Stimulated activated CD8-positive, alpha-beta memory T cell treated with anti-CD3 and anti-CD28 coated beads, Interleukin-15, amount 100 ng/mL, for 48 hours (primary cell): ENCODE measurements around the gene PROZ.

Experiments
- DNase-seq, 2 donors: peaks; one replicate each; pipeline ENCODE4 v3.0.0-alpha.2; 2020; ENCODE audit warnings: low read depth in 2 of 2

PROZ gene

DNA sequence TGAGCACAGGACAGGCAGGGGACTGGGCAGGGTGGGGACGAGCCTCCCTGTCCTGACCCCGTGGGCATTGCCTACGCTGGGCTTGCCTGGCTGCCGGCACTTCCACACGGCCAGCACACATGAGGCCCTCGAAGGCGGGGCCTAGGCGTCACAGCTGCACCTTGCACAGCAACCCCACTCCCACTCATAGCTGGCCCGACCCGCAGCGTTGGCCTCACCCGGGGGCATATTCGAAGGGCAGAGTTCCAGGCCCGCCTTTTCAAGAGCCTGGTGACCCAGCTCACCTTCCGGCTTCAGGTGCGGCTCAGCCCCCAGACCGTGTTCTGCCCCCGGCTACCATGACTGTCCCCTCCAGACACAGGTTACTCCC, 16.9 kb upstream of the PROZ start:
- no peak for DNase-seq

DNA sequence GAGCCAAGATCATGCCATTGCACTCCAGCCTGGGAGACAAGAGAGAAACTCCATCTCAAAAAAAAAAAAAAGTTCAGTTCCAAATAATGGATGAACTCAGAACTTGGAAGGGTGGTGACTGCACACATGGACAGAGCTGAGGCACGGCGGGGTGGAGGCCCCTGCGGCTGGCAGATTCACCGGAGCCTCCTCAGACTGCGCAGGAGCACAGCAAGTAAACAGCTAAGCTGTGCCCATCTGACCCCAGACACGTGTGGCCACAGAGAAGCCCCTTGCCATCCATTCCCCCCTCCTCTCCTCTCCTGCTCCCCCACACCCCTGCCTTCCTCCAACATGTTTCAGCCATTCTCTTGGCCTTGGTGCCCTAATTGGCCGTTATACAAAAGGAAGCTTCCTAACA, 15.6 kb upstream of the PROZ start:
- no peak for DNase-seq

DNA sequence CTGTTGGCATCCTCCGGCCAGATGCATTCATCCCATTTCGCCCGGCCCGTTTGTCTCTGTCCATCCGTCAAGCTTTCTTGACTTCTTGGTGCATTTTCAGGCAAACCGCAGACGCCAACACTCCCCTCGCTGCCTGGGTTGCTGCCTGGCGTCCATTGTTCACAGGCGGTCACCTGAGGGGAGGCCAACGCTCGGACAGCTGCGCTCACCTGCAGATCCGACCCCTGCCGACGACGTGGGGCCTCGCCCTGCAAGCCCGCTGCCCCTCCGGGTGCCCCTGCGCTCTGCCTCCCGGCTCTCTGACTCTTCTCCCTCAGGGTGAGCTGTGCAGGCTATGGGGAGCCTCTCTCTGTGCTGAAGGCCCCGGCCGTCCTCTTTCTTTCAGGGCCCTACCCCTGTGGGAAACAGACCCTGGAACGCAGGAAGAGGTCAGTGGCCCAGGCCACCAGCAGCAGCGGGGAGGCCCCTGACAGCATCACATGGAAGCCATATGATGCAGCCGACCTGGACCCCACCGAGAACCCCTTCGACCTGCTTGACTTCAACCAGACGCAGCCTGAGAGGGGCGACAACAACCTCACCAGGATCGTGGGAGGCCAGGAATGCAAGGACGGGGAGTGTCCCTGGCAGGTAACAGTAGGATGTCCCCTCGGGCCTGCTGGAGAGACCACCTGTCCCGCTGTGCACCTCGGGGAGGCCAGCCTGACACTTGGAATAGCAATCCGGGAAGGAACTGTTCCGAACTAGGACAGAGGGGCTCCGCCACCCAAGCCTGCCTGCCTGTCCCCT, 14.8 kb upstream of the PROZ start:
- DNase-seq = no peak

DNA sequence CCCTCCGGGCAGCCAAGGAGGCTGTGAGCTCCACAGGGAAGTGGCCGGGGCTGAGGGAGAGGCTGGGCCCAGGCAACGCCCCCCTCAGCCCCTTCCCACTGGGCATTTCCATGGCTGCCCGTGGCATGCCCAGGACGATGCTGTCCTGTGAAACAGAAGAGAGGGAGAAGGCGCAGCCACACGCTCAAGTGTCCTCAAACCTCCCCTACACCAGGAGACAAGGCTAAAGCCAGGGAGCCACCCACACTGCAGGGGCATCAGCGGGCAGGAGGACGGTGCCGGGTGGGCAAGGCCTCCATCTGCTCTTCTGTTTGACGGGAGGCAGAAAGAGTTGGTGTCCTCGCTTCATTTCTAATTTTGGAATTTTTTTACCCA, 14.2 kb upstream of the PROZ start:
- DNase-seq = no peak

DNA sequence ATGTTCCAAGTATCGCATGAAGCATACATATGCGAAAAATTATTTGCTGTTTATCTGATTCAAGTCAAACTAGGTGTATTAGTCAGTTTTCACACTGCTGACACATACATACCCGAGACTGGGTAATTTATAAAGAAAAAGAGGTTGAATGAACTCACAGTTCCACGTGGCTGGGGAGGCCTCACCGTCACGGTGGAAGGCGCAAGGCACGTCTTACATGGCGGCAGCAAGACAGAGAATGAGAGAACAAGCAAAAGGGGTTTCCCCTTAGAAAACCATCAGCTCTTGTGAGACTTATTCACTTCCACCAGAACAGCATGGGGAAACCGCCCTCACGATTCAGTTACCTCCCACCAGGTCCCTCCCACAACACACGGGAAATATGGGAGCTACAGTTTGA, 13.0 kb upstream of the PROZ start:
- DNase-seq = peak in 1 of 2 donors; percentile 64

DNA sequence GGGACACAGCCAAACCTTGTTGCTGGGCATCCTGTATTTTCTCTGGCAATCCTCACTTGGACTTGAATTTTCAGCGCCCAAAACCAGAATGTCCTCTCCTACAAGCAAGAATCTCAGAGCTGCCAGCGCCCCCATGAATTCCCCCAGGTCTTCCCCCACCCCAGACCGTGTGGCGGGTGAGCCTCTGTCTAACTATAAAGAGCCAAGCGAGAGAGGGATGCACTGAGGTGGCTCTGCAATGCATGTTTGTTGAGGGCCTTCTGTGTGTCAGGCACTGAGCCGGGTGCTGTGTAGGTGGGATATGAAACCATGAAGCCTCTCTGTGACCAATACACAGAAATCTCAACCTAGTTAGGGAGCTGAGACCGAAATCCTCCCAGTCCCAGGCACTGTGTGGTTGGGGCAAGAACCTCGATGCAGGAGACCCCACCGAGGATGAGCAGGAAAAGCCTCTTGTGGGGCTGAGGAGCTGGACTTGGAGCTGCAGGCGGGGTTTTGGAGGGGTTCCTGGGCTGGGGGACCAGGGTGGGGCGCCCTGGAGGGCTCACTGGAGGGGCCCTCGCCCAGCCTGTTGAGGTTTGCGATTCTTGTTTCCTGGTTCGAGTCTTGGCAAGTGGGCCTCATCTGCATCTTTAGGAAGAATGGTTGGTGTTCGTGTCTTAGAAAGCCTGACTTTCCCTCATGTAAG, 12.4 kb upstream of the PROZ start:
- DNase-seq = no peak

DNA sequence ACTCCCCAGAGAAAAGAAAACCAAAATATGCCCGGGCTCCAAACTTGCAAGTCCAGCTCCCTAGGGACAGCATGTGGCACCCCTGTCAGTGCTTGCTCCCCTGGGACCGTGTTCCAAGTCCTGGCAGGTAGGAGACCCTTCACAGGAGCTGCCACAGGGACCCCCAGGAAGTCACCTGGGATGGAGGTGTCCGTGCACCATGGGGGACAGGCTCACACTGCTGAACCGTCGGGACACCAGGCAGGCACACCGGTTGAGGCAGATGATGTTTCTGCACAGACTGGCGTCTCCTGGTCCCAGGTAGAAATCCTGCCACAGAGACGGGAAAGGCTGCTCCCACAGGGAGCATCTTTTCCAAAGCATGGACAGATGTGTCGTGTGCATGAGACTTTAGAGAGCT, 11.7 kb upstream of the PROZ start:
- DNase-seq = no peak

DNA sequence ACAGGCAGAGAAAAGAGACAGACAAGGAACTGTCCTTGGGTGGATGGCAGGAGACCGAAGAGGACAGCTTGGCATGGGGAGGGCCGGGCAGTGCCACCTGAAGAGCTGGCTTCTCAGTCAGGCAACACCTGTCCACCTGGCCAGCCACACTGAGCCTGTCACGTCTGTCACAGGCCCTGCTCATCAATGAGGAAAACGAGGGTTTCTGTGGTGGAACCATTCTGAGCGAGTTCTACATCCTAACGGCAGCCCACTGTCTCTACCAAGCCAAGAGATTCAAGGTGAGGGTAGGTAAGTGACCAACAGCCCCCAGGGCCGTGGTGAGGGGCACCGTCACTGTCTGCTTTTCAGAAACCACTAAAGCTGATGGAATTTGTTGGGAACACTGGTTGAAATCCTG, 11.2 kb upstream of the PROZ start:
- DNase-seq = no peak

DNA sequence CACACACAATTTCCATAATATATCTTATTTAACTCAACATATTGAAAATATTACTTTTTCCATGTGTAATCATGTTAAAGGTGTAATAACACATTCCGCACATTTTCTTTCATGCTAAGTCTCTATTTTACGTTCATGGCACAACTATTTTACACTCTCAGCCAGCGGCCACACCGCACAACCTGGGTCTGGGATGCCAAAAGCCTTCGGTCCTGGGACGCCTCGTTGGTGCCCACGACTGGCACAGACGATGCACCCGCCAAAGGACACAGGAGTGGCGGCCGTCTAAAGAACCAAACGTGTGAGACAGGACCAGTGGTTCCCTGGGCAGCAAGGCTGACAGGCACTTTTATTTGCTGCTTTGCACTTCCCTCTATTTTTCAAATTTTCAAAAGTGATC, 10.0 kb upstream of the PROZ start:
- DNase-seq = no peak

DNA sequence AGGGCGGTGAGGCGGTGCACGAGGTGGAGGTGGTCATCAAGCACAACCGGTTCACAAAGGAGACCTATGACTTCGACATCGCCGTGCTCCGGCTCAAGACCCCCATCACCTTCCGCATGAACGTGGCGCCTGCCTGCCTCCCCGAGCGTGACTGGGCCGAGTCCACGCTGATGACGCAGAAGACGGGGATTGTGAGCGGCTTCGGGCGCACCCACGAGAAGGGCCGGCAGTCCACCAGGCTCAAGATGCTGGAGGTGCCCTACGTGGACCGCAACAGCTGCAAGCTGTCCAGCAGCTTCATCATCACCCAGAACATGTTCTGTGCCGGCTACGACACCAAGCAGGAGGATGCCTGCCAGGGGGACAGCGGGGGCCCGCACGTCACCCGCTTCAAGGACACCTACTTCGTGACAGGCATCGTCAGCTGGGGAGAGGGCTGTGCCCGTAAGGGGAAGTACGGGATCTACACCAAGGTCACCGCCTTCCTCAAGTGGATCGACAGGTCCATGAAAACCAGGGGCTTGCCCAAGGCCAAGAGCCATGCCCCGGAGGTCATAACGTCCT, 9.4 kb upstream of the PROZ start:
- no peak for DNase-seq

DNA sequence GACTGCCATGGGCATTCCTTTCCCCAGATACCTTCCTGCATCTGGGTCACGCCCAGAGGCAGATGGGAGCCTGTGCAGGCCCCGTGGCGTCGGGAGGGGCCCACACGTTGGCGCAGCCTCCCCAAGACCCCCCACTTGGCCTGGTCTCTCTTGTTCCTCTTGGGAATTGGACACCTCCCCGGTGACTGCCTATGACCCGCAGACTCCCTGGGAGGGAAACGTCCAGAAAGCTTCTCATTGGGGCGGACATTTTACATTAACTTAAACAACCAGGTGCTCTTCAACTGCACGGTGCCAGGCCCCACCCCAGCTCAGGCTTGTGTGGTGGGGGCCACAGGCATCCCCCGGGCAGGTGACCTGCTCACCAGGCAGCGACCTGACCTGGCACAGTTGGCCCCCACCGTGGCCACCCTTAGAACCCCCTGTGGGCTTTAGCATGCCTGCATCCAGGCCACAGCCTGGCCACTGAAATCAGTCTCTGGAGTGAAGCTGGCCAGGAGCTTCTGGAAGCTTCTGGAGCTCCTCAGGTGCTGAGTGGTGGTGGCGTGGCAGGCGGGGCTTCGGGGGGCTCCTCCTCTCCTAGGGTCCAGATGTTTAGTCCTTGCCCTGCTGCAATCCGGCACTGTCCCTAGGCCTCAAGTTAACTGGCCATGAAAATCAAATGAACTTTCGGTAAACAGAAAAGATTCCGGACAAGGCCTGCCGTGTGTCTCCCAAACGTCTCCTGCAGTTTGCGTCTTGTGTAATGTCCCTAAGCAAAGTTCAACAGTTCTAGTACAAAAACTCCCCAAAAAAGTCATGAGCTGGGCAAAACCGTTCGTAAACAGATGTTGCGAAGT, 8.5 kb upstream of the PROZ start:
- no peak for DNase-seq

DNA sequence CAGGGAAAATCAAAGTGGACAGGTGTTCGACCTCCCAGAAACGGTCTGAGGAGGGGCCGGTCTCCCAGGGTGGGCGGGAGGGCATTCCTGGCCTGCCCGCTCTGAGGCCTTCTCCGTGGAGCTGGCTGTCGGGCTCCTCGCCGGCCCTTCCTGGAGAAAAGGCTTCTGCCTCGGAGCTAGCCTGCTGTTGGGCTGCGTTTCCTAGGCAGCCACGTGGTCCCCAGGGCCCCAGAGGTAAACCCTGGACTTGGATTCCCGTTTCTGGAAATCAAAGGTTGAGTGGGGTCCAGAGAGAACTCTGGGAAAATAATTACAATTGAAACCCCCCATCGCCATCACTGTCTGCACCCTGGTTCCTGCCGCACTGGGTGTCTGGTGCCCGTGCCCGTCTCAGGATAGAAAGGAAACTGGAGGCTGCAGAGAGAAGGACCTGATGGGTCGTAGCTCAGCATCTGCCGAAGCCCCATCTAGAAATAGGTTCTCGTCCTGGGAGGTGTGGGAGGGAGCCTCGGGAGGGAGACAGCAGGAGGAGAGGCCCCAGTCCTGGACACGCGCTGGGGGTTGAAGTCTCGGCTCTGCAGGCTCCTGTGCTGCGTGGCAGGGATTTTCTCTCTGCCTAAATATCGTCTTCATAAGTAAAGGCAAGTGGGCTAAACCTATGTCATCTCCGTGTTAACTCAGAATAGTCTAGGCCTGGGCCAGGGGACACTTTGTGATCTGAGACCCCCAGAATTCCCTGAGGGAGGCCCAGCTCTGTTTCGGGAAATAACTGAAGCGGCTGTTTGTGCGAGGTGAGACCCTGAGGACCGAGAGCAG, 7.7 kb upstream of the PROZ start:
- no peak for DNase-seq

DNA sequence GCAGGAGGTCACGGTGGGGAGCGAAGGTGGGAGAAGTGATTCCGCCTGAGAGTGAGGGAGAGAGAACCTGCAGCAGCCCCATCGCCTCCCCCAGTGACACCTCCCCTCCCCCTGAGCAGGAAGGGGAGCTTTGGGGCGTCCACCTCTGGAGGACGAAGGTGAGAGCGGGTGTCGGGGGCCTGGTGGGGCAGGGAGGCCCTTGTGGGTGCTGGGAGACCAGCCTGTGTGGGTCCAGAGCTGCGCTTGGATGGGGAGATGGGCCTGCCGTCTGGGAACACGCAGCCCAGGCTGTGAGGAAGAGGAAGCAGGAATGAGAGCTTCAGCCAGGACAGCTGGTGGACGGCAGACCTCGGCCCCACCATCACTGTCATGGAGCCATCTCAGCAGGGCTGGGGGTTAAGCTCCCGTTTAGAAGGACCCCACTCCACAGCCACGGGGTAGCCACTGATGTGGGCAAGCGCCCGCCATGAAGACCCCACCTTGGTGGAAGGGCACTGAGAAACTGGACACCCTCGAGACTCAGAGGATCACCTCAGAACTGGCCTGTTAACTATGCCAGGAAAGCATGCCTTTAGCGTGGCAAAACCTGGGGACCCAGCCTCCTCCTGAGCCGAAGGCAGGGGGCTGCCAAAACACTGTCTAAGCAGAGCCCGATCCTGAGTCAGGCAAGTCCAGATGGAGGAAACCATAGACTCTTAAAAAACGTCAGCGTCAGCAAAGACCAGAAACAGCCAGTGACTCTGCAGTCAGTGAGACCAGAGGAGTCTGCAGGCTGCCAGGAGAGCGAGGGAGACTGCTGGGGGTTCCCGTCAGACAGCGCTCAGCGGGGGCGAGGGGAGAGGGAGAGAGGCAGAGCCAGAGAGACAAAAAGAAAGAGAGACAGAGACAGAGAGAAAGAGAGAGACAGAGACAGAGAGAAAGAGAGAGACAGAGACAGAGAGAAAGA, 6.4 kb upstream of the PROZ start:
- no peak for DNase-seq

DNA sequence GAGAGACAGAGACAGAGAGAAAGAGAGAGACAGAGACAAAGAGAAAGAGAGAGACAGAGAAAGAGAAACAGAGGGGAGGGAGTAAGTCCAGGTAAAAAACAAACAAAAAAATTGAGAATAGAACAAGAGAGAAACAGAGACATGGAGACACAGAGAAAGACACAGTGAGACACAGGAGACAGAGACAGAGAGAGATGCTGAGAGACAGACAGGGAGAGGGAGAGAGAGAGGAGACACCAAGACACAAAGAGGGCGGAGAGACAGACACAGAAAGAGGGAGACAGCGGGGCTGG, 5.8 kb upstream of the PROZ start:
- DNase-seq = no peak

DNA sequence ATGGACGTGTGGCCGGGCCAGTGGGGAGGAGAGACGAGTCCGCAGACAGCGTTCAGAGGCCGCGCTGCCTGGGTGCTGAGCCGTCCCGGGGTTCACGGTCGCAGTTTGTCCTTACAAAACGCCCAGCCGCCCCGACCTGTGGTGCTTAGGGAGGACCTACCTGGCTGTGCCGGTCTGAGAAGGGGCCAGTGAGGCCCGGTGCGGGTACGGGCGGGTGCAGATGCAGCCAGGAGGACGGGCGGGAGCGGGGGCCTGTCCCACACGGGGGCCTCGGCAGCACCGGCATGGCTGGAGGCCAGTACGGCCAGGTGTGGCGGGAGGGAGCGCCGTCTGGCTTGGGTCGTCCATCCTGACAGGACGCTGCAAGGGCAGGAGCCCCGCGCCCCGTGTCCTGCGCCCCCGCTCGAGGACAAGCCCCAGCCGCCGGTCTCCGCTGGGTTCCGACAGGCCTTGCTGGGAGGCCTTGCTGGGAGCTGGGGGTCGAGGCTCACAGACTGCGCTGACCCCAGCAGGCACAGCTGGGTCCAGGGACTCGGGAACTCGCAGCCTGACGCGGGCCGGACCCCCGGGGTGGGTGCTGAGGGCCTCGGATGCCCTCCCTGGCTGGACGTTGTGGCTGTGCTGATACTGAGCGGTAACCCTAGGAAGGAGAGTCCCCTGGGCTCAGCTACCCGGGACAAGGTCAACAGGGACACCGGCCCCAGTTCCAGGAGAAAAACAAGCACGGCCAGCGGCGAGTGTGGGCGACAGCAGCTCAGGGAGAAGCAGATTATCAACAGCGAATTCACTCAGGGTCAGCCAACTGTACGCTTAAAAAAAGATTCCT, 5.3 kb upstream of the PROZ start:
- no peak for DNase-seq

DNA sequence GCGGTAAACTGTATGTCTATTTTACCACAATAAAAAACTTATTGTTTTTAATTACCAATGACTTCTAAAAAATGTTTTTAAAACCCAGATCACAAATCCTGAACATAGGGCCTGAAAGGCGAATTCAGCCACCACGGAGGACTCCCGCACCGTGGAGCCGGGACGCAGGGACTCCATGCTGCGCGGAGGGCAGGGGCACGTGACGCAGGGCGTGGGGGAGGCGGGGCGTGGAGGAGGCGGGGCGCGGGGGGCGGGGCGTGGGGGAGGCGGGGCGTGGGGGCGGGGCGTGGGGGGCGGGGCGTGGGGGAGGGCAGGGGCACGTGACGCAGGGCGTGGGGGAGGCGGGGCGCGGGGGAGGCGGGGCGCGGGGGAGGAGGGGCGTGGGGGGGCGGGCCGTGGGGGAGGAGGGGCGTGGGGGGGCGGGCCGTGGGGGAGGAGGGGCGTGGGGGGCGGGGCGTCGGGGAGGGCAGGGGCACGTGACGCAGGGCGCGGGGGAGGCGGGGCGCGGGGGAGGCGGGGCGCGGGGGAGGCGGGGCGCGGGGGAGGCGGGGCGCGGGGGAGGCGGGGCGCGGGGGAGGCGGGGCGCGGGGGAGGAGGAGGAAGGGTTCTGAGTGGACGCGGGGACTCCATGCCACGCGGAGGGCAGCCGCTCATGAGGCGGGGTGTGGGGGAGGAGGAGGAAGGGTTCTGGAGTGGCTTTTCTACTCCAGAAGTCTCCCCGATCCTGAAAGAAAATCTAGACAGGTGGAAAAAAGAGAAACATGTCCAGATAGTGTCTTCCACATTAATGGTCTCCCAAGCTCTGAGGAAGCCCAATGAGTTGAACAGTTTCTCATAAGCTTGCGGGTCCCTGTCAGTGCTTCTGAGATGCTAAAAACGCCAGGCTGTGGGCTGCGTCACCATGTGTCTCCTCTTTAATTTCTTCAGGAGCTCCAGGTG, 4.4 kb upstream of the PROZ start:
- peak in 1 of 2 donors; percentile 28 for DNase-seq

DNA sequence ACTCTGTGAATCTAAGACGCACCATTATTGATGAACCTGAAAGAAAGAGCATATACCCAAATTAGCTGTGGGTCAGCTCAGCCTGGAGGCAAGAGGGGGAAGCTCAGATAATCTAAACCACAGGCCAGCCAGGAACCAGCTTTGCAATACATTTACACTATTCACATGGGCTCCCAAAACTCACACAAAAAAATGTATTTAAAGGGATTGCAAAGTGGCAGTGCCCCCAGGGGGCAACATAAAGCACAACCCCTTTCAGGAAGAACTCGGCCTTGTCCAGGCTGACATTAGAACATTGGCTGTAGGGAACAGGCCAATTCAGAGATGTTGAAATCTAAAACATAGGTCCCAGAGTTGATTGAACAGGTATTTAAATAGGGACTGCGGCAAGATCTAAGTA, 3.2 kb upstream of the PROZ start:
- no peak for DNase-seq

DNA sequence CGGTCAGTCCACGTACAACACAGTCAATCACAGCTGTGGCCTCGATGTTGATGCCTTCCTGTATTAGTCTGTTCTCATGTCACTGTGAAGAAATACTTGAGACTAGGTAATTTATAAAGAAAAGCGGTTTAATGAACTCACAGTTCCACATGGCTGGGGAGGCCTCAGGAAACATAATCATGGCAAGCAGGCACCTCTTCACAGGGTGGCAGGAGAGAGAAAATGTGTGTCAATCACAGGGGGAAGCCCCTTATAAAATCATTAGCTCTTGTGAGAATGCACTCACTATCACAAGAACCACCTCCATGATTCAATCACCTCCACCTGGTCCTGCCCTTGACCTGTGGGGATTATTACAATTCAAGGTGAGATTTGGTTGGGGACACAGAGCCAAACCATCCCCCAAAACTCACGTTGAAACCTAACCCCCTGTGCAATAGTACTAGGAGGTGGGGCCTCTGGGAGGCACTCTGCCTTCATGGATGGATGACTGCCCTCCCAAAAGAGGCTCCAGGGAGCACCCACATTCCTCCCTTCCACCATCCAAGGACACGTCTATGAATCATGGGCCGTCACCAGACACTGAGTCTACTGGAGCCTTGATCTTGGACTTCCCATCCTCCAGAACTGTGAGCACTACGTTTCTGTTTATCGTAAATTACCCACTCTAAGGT, 2.3 kb upstream of the PROZ start:
- no peak for DNase-seq
